Measurements from ENCODE around the gene ENTR1. TPM values are rescaled to one million over a fixed set of nuclear protein-coding genes. Genes with fewer than 3 reads are reported as not detected.

ENTR1 gene
- polyA plus RNA-seq, 3 donors, result 45.2 to 55.1 (median 54.5) TPM

DNA sequence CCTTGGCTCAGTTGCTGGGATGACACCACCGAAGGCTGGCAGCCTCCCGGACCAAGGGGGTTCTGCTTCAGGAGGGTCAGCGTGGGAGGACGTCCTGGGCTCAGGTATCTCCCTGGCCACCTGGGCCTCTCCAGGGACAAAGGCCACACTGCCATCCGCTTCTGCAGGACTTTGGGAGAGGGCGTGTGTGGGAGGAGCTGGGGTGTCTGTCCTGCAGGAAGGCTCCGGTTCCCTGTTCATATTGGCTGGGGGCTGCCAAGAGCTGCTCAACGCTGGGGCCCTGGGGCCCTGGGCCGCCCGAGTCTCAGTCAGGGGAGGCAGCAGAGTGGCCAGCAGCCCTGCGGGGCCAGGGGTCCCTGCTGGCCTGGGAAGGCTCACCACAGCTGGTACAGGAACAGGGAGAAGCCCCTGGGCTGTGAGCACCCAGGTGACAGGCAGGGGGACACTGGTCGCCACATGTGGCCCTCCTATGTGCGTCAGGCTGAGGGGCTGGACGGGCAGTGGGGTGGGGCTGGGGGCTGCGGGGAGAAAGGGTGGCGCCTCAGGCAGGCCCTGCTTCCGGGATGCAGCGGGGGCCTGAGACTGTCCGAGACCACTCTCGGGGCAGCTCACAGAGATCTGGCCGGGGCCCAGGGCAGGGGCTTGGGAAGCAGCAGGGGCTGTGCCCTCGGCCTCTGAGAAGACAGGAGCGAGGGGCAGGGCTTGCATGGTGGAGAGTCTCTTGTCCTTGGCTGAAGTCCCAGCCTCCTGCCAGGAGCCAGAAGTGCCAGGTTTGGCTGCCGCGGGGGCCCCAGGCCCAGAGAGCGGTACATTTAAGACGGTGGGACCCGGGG lies 32.0 kb downstream of the ENTR1 start:
- peak; percentile 46 for DNase-seq

DNA sequence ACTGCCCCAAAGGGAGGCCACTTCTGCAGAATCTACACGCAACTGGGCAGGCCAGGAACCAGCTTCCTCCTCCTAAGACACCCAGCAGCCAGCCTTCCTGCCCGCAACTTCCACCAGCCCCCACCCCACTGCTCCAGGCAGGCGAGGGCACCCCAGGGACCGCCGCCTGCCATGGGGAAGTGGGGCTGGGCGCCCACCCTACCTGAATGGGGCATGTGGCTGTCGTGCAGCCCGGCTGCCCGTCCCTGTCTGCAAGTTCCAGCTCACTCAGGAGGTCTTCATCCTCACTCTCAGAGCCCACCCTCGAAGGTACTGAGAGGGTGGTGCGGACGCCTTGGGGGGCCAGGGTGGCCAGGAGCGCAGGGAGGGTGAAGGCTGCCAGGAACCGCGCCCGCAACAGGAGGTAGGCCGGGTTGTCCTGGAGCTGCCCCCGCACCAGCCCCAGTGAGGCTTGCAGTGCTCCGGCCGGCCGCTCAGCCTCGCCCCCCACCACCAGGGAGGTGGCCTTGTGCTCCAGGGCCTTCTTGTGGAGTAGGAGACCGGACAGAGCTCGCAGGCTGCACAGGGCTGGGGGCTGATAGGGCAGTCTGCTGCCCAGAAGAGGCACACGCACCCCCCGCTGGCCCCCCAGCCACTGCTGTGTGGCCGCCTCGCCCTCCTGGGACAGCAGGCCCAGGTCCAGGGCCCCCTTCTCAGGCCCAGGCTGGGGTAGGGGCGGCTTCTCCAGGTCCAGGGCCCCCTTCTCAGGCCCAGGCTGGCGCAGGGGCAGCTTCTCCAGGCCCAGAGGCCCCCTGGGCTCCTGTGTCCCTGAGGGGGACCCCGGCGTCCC lies 32.9 kb downstream of the ENTR1 start:
- DNase-seq, result no peak

DNA sequence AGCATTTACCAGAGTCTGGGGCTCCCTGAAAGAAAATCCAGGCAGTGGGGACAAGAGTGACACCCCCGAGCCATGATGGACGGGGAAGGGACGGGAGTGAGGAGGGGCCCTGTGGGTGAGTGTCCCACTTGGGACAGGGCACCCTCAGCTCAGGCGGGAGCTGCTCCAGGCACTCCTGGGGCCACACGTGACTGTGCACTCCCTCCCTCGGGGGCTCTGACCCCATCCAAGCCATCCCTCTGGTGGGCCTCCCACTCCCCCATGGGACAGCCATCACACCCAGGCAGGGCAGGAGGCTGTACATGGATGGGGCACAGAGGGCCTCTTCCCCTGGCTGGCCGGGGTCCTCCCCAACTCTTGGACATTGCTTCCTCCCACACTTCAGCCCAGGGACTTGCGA lies 34.0 kb downstream of the ENTR1 start:
- no peak for DNase-seq

DNA sequence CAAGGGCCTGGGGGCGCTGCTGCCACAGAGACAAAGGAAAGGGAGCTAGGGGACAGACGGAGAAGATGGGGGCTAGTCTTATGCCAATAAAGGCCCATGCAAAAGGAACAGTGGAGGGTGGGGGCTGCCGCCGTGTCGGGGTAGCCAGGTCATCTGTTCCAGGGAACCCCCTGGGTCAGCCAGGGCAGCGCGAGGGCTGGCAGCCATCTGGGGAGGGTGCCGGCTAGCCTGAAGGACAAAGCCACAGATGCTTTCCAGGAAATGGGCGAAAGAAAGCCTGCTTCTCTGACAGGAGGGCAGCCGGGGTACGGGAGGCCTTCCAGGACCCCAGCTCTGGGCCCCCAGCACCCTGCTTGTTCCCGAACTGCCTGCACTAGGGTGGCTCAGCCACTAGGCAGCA lies 35.3 kb downstream of the ENTR1 start:
- DNase-seq, result no peak

DNA sequence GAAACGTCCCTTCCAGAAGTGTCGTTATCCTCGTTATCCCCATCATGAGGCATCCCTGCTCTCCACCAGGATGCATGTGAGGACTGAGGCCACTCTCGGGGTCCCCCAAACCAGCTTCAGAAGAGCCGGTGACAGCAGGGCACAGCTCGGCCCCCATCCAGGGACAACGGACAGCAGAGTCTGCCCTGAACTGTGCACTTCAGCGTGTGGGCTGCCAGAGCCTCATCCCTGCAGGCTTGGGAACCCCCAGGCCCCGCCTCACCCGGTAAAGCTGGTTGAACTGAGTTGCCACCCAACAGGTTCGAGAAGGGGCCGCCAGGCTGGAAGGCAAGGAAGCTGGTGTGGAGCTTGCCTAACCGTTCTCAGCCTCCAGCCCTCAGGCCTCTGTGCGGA lies 36.2 kb downstream of the ENTR1 start:
- no peak for DNase-seq

DNA sequence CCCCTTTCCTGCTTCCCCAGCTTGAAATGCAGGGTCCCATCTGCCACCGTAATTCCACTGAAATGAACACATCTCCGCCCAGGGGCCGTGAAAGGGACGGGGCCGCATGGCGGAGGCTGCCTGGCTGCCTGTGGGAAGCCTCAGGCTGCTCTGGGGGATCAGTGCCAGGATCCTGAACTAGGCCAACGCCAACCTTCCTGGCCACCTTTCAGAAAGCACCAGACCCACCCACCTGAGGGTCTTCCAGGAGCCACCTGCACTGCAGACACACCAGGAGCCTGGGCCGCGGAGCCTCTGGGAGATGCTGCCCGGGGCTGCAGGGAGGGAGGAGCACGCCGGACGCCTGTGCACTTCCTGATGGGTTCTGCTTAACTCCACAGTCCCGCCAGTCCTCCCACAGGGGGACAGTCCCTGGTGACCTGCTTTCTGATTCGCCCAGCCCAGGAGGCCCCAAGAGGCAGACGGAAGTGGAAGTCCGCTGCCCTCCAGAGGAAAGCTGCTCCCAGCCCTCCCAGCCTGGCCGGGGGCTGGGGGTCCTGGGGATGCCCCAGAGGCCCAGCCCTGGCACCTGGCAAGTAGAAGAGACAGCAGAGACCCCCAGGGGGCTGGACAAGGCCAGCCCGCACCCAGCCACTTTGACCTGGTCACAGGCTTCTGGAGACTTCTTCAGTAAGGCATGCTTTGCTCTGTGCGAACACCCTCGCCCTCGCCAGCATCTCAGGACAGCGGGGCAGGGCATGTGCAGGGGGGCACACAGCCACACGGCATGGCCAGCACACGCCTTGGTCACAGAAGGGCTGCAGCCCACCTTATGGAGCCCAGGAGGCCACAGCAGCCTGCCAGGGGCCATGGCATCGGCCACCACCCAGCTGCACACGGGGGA lies 36.9 kb downstream of the ENTR1 start, which contains the start of gene CARD9:
CARD9 (minus strand) TSS at position 370 of the 883 bp plus-strand sequence. CDS start 1,591 bp downstream, outside the sequence.
- DNase-seq, result no peak

DNA sequence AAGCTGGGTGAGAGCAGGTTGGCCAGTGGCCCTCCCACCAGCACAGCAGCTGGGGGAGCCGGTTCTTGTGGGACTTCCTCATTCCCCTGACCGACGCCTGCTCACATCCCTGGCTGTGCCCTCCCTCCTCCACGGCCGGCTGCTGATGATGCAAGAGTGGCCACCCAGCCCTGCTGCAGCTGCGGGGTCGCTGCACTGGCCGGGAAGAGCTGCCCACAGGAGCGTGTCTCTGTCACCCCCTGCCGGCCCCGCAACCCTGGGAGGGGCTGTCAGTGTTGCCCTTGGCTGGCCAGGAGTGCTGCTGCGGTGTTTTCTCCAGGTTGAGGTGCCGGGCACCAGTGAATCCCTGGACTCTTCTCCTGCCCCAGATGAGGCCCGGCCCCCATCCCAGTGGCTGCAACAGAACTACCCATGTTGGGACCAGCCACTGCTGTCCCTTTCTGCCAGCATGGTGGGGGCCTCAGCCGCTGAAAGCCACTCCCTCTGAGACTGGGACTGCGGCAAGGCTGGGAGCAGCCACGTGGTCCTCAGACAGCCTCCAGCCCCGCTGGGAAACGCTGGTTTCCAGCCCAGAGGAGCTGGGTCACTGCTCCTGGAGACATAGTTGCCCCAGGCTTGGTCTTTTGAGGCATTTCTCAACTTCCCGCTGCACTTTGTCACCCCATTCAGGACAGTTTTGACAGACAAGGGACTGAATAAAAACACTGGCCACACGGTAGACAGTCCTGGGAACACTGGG lies 37.7 kb downstream of the ENTR1 start:
- peak; percentile 62 for DNase-seq

DNA sequence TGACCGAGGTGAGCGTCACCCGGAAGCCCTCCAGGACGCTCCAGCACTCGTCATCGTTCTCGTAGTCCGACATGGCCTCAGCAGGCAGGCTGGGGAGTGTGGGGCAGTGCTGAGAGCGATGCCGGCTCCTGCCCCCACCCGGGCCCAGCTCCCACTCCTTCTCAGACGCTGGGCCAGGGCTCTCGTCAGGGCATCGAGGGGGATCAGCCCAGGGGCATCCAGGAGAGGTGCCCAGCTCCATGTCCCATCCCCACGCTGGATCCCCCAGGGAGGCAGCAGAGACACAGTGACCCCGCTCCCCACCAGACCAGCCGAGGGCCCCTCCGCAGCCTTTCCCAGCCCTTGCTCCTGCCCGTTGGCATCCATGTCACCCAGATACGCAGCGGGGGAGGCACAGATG lies 38.4 kb downstream of the ENTR1 start:
- DNase-seq, result no peak

DNA sequence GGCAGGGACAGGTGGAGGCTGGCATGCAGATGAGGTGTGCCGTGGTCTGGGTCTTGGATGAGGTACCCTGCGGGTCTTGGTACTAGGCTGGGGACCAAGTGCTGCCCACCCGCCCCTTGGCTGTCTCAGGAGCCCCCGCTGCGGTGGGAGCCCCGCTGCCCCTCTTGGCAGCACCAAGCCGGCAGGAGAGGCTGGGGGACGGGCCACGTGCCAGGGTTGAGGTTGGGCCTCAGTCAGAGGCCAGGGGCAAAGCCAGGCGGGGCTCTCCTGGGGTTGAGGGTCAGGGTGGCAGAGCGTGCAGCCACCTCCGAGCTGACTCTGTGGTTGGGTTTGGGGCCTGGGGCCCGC lies 38.9 kb downstream of the ENTR1 start:
- no peak for DNase-seq

DNA sequence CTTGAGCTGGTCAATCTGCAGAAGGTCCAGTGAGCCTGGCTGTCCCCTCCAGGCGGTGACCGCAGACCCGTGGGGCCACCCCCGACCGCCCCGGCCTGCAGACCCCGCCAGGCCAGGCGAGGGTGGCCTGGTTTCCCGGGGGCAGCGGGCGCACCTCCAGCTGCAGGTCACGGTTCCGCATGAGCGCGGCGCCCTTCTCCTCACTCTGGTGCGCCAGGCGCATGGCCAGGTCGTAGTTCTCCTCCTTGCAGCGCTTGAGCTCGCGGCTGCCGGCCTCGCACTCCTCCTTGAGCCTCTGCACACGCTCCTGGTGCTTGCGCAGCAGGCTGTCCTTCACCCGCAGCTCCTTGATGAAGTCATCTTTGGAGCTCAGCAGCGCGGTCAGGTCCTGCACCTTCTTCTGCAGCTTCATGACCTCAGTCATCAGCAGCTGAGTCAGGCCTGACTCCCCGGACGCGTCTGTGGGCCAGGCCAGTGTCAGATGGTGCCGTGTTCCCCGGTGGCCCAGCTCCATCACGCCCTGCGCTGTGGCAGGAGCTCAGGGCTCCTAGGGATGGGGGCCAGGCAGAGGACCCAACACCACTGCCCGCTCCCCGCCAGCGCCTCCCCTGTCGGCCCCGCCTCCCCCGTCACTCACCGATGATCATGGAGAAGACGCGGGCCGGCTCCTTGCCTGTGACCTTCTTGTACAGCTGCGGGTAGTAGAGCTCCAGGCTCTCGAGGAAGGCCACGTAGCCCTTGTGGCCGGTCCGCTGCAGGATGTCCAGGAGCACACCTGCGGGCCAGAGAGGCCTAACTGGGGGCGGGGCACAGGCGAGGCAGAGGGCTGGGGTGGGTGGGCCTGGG lies 39.5 kb downstream of the ENTR1 start:
- no peak for DNase-seq

DNA sequence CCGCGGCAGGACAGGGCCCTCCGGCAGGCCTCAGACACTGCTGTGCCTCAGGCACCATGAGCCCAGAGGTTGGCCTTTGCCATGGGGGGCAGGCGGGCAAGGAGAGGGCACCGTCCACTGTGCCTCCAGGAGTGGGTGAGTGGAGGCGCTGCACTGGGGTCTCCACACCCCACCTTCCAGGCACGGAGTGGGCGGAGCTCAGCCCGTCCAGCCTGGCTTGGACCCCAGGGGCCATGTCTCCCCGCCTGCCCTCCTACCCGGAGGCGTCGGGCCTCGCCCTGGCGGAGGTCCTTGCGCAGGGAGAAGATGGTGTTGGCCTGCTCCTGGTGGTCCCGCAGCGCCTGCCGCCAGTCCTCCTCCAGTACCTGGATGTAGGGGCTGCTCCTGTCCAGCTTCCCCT lies 40.4 kb downstream of the ENTR1 start:
- no peak for DNase-seq

DNA sequence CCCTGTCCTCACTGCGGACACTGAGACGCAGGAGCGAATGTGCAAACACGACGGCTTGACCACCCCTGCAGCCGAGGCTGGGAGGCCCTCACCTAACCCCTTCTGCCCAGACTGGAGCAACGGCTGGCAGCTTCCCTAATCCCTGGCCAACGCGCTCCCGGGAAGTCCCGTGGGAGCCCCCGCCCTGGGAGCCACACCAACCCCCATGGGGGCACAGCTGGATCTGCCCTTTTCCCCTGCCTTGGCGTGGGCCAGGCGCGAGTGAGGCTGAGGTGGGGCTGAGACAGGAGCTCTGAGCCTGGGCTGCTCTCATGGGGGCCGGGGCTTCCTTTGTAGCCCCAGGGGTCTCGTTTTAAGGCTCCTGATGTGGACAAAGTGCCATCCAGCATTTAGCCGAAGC lies 42.2 kb downstream of the ENTR1 start:
- no peak for DNase-seq

DNA sequence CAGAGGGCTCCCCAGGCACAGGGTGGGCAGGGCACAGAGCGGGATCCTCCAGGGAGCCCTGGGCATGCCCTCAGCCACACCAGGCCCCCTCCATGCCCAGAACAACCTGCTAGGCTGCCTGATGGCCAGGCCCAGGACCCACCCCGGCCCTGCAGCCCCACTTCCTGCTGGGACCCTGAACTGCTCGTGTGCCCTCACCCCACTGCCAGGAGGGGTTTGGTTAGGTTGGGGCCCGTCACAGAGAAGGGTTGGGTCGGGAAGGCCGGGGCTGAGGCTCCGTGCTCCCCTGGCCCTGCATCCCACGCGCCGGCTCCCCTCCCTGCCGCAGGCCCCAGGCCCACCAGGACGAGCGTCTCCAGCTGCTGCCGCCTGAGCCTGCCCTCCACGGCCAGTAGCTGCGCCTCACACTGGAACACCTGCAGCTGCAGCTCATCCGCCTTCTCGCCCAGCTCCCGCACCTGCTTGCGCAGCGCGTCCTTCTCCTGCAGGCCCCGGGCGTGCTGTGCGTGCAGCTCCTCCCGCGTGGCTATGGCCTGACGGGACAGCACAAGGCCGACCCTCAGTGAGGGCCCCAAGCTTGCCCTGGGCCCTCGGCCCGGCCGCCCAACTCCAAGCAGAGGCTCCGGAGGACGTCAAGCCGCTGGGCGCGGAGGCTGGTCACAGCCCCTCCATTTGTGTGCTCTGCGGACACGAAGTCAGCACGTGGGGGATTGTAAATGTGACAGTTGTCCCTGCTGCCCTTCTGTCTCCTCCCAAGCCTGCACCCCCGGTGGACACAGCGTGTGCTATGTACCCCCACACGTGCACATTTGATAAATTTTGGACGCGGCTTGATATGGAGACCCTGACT lies 42.9 kb downstream of the ENTR1 start:
- DNase-seq, result no peak

DNA sequence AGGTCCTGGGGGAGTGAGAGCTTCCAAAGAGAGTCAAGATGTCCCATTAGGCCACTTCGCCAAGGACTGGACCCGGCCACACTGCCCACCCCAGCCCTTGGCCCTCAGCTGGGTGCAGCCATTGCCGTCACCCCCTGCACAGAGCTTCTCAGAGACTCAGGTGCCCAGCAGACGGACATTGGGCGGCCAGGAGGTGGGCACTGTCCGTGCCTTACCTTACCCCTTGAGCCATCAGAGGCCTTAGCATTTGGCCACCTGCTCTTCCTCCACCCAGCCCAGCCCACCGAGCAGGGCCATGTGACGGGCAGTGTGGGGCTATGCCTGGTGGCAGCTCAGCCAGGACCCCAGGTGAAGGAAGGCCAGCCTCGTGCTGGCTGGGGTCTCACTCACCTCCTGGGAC lies 43.6 kb downstream of the ENTR1 start:
- DNase-seq, result no peak

DNA sequence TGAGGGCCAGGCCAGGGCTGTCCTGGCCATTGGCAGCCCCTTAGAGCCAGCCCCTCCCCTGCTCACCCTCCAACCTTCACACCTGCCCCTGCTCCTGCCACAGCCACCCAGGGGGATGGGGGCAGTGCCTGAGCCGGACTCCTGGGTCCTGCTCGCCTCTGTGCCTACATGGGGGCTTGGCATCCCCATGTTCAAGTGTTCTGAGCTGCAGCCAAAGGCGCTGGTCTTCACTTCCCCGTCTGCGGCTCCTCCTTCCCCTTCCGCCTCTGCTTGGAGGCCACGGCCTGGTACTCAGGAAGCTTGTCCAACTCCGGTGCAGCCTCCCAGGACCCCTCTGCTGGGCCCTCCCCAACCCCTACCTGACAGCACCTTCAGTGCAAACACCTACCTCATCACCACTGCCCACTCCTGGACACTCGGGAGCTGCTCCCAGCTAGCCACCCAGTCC lies 44.6 kb downstream of the ENTR1 start:
- DNase-seq, result no peak

DNA sequence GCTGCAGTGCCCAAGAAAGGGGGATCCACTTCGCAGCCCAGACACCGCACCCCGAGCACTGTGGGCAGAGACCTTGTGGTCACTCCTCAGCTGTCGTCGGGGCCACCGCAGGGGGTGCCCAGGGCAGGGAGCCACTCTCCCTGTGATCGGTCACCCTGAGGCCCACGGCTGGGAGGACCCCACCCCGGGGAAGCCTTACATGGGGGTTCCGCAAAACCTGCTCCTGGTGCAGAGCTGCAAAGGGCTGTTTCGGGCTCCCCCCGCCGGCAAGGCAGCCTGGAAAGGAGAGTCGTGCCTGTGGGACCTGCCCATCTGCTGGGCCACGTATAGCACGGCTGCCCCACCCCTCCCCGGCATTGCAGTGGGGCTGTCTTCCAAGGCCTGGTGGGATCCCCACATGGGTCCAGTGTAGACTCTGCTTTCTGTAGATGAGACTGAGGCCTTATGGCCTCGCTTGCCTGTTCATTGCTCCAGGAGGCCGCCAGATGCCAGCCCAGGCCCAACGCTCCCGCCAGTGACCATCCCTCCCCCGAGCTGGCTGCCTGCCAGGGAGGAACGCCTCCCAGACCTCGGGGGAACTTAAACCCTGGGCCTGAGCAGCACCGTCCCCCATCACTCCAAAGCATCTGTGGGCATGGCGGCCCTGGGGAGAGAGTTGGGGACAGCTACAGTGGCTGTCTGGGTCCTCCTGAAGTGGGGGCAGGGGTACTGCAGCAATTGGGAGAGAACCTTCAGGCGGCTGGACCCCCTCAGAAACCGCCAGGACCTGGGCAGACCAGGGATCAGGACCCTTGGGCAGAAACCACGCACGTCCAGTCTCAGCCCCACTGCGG lies 45.3 kb downstream of the ENTR1 start:
- DNase-seq, result no peak

DNA sequence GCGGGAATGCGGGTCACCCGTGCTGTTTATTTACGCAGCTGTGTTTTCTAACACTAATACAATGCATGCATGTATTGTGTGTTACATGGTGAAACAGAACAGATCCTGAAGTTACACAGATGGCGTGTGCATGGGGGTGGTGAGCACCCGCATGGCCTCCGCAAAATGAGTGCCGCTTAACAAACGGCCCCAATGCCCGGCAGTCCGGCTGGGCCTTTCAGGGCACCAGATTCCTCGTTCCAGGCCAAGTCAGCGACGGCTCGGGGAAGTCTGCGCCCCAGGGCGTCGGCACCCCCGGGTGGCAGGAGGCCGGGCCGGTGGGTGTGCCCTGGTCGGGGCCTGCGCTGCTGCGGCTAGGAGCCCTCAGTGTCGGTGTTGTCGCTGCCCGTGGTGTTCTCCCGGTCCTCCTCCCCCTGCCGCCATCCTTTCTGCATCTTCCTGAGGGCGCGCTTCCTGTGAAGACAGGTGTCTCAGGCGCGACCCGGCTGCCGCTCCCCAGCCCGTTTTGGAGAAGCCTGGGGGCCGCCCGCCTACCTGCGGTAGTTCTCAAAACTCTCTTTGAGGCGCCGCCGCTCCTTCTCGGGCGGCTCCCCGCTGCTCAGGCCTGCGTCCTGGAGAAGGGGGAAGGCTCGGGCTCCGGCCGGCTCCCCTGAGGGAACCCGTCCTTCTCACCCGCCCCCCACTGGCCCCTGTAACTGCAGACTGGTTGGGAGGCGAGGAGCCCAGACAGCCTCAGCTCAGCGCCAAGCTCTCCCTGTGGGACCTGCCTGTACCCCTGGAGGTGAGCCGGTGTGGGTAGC lies 46.3 kb downstream of the ENTR1 start:
- no peak for DNase-seq
